ENCODE results near the gene PPP3CA.

DNA sequence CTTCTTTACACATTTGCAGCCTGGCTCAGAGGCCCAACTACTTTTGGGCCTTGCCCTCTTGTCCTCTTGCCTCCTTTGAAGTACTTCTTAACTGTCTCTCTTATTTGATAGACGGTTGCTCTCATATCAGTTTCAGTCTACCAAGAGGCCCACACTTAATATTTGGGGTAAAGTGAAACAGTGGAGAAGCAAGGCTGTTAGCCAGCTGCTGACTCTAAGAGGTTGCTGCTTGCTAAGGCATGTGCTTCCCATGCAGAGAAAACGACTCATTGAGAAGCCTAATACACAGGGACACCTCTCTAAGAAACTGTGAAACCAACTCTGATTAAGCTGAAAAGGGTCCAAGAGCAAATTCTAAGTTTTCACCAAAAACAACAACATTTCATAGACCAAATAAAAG is 94.6 kb downstream of the PPP3CA start:
- TF ChIP-seq, protein P1, sequence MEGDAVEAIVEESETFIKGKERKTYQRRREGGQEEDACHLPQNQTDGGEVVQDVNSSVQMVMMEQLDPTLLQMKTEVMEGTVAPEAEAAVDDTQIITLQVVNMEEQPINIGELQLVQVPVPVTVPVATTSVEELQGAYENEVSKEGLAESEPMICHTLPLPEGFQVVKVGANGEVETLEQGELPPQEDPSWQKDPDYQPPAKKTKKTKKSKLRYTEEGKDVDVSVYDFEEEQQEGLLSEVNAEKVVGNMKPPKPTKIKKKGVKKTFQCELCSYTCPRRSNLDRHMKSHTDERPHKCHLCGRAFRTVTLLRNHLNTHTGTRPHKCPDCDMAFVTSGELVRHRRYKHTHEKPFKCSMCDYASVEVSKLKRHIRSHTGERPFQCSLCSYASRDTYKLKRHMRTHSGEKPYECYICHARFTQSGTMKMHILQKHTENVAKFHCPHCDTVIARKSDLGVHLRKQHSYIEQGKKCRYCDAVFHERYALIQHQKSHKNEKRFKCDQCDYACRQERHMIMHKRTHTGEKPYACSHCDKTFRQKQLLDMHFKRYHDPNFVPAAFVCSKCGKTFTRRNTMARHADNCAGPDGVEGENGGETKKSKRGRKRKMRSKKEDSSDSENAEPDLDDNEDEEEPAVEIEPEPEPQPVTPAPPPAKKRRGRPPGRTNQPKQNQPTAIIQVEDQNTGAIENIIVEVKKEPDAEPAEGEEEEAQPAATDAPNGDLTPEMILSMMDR (conservative IDR thresholded peaks at IDR 0.05), result no peak
- no peak for TF ChIP-seq EZH2 (IDR thresholded peaks at IDR 0.05; ENCODE audit: low read depth)
